Fibroblast of the aortic adventitia (primary cell): ENCODE measurements around the gene FRMD3. TPM values are rescaled to one million over a fixed set of nuclear protein-coding genes. Genes with fewer than 3 reads are reported as not detected.
"Not testable (repeated sequence)": the region's sequence is repeated elsewhere in the genome, so short reads cannot be mapped to it uniquely, and the experiment has no call there.

Experiments used
- DNase-seq: peaks from one replicate; pipeline ENCODE4 v3.0.0-alpha.2; 2010; ENCODE audit warnings: low read depth
- H3K4me3 ChIP-seq: 2 replicates; pipeline ENCODE4 v1.5.1; 2011; ENCODE audit warnings: low read depth, mild to moderate bottlenecking, control low read depth, low read length, moderate library complexity
- CTCF ChIP-seq: IDR thresholded peaks from 2 replicates; pipeline ENCODE4 v1.5.1; 2011; ENCODE audit warnings: mild to moderate bottlenecking, low read length, control low read depth, inconsistent platforms; ENCODE audit not compliant: insufficient read depth
- total RNA-seq: library from RNA; depleted of rRNA; stranded (reverse); fragments of >200 nt; gene quantifications from 2 replicates; pipeline ENCODE4 v1.2.3, GENCODE V29; 2012; ENCODE audit warnings: low replicate concordance

Gene FRMD3
- total RNA-seq, 1 donor, result 4.8 TPM

GRCh38 chr9:83362341-83362995 is 175.7 kb downstream of the FRMD3 start:
- no peak for TF ChIP-seq CTCF
- DNase-seq, result no peak
- no peak overlapping the region for H3K4me3 ChIP-seq

- no peak for DNase-seq
- no peak overlapping the region for H3K4me3 ChIP-seq
- TF ChIP-seq CTCF, result no peak
These were observed 179.2 kb downstream of the FRMD3 start for GRCh38 chr9:83359039-83359438.

GRCh38 chr9:83358493-83358892 is 179.7 kb downstream of the FRMD3 start:
- DNase-seq, H3K4me3 ChIP-seq: not testable (repeated sequence)

GRCh38 chr9:83355729-83356151 is 182.5 kb downstream of the FRMD3 start:
- TF ChIP-seq CTCF, result no peak

GRCh38 chr9:83355024-83355444 is 183.2 kb downstream of the FRMD3 start:
- H3K4me3 ChIP-seq, result no peak overlapping the region
- peak; percentile 68 for DNase-seq
- TF ChIP-seq CTCF, result no peak

More at GRCh38 chr9:83355729-83356151, 182.5 kb downstream of the FRMD3 start:
- H3K4me3 ChIP-seq, result no peak overlapping the region
- DNase-seq, result no peak

- TF ChIP-seq CTCF, result no peak
- no peak overlapping the region for H3K4me3 ChIP-seq
- DNase-seq, result no peak
These were observed 189.2 kb downstream of the FRMD3 start for GRCh38 chr9:83349031-83349430.

GRCh38 chr9:83346655-83347420 is 191.4 kb downstream of the FRMD3 start:
- H3K4me3 ChIP-seq, result no peak overlapping the region
- DNase-seq, result peak; percentile 27
- no peak for TF ChIP-seq CTCF
